GM12878 (cell line): ENCODE measurements around the gene CALML5. TPM values are rescaled to one million over a fixed set of nuclear protein-coding genes. Genes with fewer than 3 reads are reported as not detected.

ENCODE experiments used
- ATAC-seq: fragments of 200-7000 bp; cut with Tn5 transposase; 3 replicates; pipeline ENCODE4 v1.9.1; 2020; ENCODE audit warnings: mild to moderate bottlenecking, moderate library complexity
- BruUV-seq: library from RNA; stranded (reverse); fragments of 400-500 nt; replicated peaks from 2 replicates; lab custom pipeline; 2021; lab: Mats Ljungman, UMichigan
- CTCF ChIA-PET: fragments of 300-600 bp; sonication (Branson Sonifier 250); formaldehyde crosslinking; extraction: SDS; loops from one replicate; lab custom pipeline; 2021; ENCODE audit warnings: inconsistent platforms; lab: Yijun Ruan, JAX
- POLR2A ChIA-PET: fragments of 350-600 bp; formaldehyde crosslinking; extraction: SDS; loops from one replicate; lab custom pipeline; 2021; ENCODE audit warnings: inconsistent platforms; lab: Charles Lee
- RAD21 ChIA-PET: fragments of 300-600 bp; sonication (Branson Sonifier 250); formaldehyde crosslinking; loops from one replicate; lab custom pipeline; 2023; ENCODE audit warnings: antibody characterized with exemption; ENCODE audit not compliant: unreplicated experiment; lab: Charles Lee
- SMC1A ChIA-PET: fragments of 300-600 bp; sonication (Branson Sonifier 250); formaldehyde crosslinking; loops from one replicate; lab custom pipeline; 2023; ENCODE audit not compliant: unreplicated experiment, uncharacterized antibody; lab: Charles Lee
- DNase-seq: peaks from one replicate; pipeline ENCODE4 v3.0.0-alpha.2; 2011; ENCODE audit warnings: low read depth, low spot score
- FAIRE-seq: peaks from 3 replicates; lab custom pipeline; 2011; peaks lifted over from hg19 to GRCh38; lab: Jason Lieb, UNC
- H2AFZ ChIP-seq: 2 replicates; pipeline ENCODE4 v1.6.0; 2011; ENCODE audit warnings: low read depth, low read length, control low read depth; ENCODE audit not compliant: control insufficient read depth
- H3K27ac ChIP-seq: 2 replicates; pipeline ENCODE4 v1.5.1; 2011; ENCODE audit warnings: control low read depth; ENCODE audit not compliant: control insufficient read depth, insufficient read depth
- H3K27me3 ChIP-seq, 2 experiments: replicated peaks in 1 of 2; 2 replicates each; pipeline versions ENCODE4 v1.6.0 to v1.6.1; 2011; ENCODE audit warnings: low read length in 1 of 2; ENCODE audit not compliant: control insufficient read depth in 2 of 2, insufficient read depth in 2 of 2
- H3K36me3 ChIP-seq, 2 experiments: 2 replicates each; pipeline ENCODE4 v1.5.1; 2011; ENCODE audit warnings: low read length in 1 of 2; ENCODE audit not compliant: control insufficient read depth in 2 of 2, insufficient read depth in 2 of 2
- H3K4me1 ChIP-seq: 2 replicates; pipeline ENCODE4 v1.6.1; 2011; ENCODE audit warnings: mild to moderate bottlenecking, low read length, moderate library complexity, mixed read lengths; ENCODE audit not compliant: control insufficient read depth, insufficient read depth
- H3K4me2 ChIP-seq: 2 replicates; pipeline ENCODE4 v1.6.0; 2011; ENCODE audit warnings: control low read depth; ENCODE audit not compliant: control insufficient read depth, insufficient read depth
- H3K4me3 ChIP-seq: fragments of 200-600 bp; sonication (generic); 2 replicates; pipeline ENCODE4 v1.5.1; 2016
- H3K79me2 ChIP-seq: 2 replicates; pipeline ENCODE4 v1.6.0; 2011; ENCODE audit warnings: low read length; ENCODE audit not compliant: control insufficient read depth, insufficient read depth
- H3K9ac ChIP-seq: 2 replicates; pipeline ENCODE4 v1.8.0; 2011; ENCODE audit warnings: low read length, control low read depth, mixed read lengths; ENCODE audit not compliant: control insufficient read depth, insufficient read depth
- H3K9me3 ChIP-seq: replicated peaks from 3 replicates; pipeline ENCODE4 v1.5.1; 2011; ENCODE audit warnings: mild to moderate bottlenecking, low read length; ENCODE audit not compliant: control insufficient read depth, insufficient read depth
- H4K20me1 ChIP-seq: 2 replicates; pipeline ENCODE4 v1.6.0; 2011; ENCODE audit not compliant: control insufficient read depth, insufficient read depth
- CBFB ChIP-seq: IDR thresholded peaks from 2 replicates; pipeline ENCODE4 v1.6.1; 2016; ENCODE audit warnings: antibody characterized with exemption, low read depth
- EZH2 ChIP-seq: IDR thresholded peaks from 2 replicates; pipeline ENCODE4 v1.6.1; 2012; ENCODE audit warnings: low read depth, mild to moderate bottlenecking, control low read depth, inconsistent platforms, low read length, borderline replicate concordance; ENCODE audit not compliant: control insufficient read depth
- MTA3 ChIP-seq: IDR thresholded peaks from 2 replicates; pipeline ENCODE4 v1.6.1; 2012; ENCODE audit warnings: low read length, inconsistent platforms, borderline replicate concordance
- POLR2A ChIP-seq: IDR thresholded peaks from 2 replicates; pipeline ENCODE4 v1.6.1; 2011; ENCODE audit warnings: low read depth, mild to moderate bottlenecking, low read length
- RBBP5 ChIP-seq: fragments of 200-600 bp; sonication (generic); conservative IDR thresholded peaks from 2 replicates; pipeline ENCODE4 v1.6.1; 2016
- ZZZ3 ChIP-seq: IDR thresholded peaks from 2 replicates; pipeline ENCODE4 v1.6.1; 2011; ENCODE audit warnings: low read depth; ENCODE audit not compliant: control insufficient read depth, insufficient read length
- WGBS: methylation state at CpG from one replicate; pipeline ENCODE4 v1.1.6; 2016; ENCODE audit warnings: low lambda C conversion rate; ENCODE audit not compliant: insufficient replicate concordance, insufficient coverage; ENCODE audit errors: missing lambda C conversion rate; 5-methylcytosine and 5-hydroxymethylcytosine counted together
- in situ Hi-C: fragments of 300-500 bp; cut with MboI; formaldehyde crosslinking; loops from 9 replicates; pipeline ENCODE4 v1.14.3; 2018; ENCODE audit warnings: mixed read lengths
- intact Hi-C: fragments of 100-400 bp; cut with micrococcal nuclease; formaldehyde crosslinking; loops from one replicate; pipeline ENCODE4 v1.14.2; 2022; ENCODE audit not compliant: unreplicated experiment
- polyA plus RNA-seq, 11 experiments: library from polyadenylated mRNA; depleted of rRNA in 4 of 11; unstranded in 6 of 11; stranded (reverse) in 5 of 11; fragments of >200 nt; fragmentation: Nextera tagmentation in 4 of 11; fragmentation: Illumina TruSeq in 1 of 11; extraction: Ambion mirVana in 4 of 11; extraction: Trizol in 1 of 11; gene quantifications; 1 replicate in 1 of 11; 2 replicates in 10 of 11; pipeline versions ENCODE4 v1.2.1 to v1.2.3, GENCODE V29; 2011 to 2016; ENCODE audit warnings: inconsistent platforms in 2 of 11, missing spikeins in 2 of 11, low read depth in 1 of 11
- total RNA-seq, 4 experiments: library from RNA; depleted of rRNA in 3 of 4; stranded (reverse); fragments of >200 nt in 3 of 4; fragmentation: Illumina TruSeq in 1 of 4; extraction: Trizol in 1 of 4; gene quantifications; 2 replicates each; pipeline versions ENCODE4 v1.2.1 to v1.2.3, GENCODE V29; 2013 to 2021
- TF ChIP-seq, protein P1 (sequence below): IDR thresholded peaks from 2 replicates; pipeline ENCODE4 v1.6.1; 2011; ENCODE audit warnings: borderline replicate concordance, low read depth, mild to moderate bottlenecking, moderate library complexity, mixed read lengths, low read length; ENCODE audit not compliant: insufficient read depth; ENCODE audit errors: extremely low read length
- TF ChIP-seq, protein P2 (sequence below): IDR thresholded peaks from 2 replicates; pipeline ENCODE4 v1.6.1; 2012; ENCODE audit warnings: improper control_type of control experiment, low read depth, low read length; ENCODE audit not compliant: insufficient replicate concordance

The CALML5 gene
- total and polyA plus RNA-seq, 10 of the 15 experiments (the other 5 are each of a cell fraction or from before 2014, with no cell fraction given), result not detected

DNA sequence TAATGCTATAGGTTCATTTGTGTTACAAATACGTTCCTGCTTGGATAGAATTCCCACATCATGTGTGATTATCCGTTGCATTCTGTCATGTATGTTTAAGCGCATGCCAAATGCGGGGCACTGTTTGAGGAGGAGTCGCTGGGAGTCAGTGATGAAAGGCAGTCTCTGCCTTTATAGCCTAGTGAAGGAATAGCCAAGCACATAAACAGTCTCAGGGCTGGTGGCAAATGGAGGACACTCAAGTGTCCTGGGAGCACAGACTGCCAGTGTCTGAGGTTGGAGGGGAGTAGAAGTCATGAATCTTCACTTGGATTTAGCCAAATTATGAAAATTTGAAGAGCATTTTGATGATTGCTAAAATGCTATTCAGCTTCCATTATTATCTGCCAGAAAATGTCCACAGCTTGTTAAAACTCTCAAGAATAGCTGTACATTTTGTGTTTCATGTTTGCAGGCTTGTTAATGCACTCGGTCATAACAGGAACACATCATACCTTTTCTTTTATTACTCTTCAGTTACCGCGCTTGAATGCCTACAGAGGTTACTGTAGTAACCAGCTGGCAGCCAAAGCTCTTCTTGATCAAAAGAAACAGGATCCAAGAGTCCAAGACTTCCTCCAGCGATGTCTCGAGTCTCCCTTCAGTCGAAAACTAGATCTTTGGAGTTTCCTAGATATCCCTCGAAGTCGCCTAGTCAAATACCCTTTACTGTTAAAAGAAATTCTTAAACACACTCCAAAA lies 45.5 kb downstream of the CALML5 start (continued):
- TF ChIP-seq, protein P1, sequence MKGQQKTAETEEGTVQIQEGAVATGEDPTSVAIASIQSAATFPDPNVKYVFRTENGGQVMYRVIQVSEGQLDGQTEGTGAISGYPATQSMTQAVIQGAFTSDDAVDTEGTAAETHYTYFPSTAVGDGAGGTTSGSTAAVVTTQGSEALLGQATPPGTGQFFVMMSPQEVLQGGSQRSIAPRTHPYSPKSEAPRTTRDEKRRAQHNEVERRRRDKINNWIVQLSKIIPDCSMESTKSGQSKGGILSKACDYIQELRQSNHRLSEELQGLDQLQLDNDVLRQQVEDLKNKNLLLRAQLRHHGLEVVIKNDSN, result no peak
- no peak for TF ChIP-seq ZZZ3

DNA sequence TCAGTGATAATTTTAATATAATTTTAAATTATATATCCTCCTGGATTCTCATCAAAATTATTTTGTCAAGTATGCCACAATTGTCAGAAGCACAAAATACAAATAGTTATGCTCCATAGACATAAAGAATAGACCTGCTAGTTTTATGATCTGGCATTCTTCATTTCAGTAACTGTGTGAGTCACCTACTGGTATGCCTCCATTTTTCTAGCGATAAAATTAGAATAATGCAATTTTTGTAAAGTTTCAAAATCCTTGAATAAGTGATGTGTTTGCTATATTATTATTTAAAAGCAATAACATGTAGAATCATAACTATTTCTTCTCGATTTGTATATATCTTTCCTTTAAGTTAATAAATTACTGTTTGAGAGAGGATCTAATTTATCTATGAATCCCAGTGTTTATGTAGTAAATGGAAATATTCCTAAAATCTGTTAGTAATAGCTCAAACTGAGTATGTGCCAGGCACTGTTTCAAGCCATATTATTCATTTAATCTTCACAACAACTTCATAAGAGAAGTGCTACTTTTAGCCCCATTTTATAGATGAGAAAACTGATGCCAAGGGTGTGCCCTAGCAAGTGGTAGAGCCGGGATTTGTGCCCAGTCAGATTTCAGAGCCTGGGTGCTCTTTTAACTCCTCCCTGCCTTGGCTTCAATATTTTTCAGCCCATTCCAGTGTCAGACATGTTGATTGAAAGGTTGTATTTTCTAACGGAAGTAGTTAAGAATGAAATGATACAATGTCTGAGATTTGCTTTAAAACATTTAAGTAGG lies 48.6 kb downstream of the CALML5 start:
- POLR2A ChIA-PET, result no interaction called here
- FAIRE-seq, result no peak
- Histone ChIP-seq H3K9me3 (no peaks in the 10 kb centered on the region), H3K4me3 (no peak overlapping the region), H3K27me3 (no peaks in the 10 kb centered on the region)
- no peak for TF ChIP-seq EZH2
- TF ChIP-seq MTA3, result no peak
- TF ChIP-seq, protein P2, sequence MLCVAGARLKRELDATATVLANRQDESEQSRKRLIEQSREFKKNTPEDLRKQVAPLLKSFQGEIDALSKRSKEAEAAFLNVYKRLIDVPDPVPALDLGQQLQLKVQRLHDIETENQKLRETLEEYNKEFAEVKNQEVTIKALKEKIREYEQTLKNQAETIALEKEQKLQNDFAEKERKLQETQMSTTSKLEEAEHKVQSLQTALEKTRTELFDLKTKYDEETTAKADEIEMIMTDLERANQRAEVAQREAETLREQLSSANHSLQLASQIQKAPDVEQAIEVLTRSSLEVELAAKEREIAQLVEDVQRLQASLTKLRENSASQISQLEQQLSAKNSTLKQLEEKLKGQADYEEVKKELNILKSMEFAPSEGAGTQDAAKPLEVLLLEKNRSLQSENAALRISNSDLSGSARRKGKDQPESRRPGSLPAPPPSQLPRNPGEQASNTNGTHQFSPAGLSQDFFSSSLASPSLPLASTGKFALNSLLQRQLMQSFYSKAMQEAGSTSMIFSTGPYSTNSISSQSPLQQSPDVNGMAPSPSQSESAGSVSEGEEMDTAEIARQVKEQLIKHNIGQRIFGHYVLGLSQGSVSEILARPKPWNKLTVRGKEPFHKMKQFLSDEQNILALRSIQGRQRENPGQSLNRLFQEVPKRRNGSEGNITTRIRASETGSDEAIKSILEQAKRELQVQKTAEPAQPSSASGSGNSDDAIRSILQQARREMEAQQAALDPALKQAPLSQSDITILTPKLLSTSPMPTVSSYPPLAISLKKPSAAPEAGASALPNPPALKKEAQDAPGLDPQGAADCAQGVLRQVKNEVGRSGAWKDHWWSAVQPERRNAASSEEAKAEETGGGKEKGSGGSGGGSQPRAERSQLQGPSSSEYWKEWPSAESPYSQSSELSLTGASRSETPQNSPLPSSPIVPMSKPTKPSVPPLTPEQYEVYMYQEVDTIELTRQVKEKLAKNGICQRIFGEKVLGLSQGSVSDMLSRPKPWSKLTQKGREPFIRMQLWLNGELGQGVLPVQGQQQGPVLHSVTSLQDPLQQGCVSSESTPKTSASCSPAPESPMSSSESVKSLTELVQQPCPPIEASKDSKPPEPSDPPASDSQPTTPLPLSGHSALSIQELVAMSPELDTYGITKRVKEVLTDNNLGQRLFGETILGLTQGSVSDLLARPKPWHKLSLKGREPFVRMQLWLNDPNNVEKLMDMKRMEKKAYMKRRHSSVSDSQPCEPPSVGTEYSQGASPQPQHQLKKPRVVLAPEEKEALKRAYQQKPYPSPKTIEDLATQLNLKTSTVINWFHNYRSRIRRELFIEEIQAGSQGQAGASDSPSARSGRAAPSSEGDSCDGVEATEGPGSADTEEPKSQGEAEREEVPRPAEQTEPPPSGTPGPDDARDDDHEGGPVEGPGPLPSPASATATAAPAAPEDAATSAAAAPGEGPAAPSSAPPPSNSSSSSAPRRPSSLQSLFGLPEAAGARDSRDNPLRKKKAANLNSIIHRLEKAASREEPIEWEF, result no peak
- TF ChIP-seq RBBP5, result no peak
- no peak for TF ChIP-seq POLR2A
- TF ChIP-seq CBFB, result no peak
- TF ChIP-seq, all 136 proteins: peak for 0
- intact Hi-C loops, result no loop called here
- ATAC-seq (no peak), DNase-seq (no peak)
- RAD21 ChIA-PET, result no interaction called here
- SMC1A ChIA-PET, result interaction anchor here (0.5 kb wide), 1 partner anchor 219 kb away, joined by 3 read pairs; no protein-coding TSS in a partner anchor
- peaks cover 5 to 14% of the 10 kb centered on the region in 2 experiments for H3K36me3 ChIP-seq
- in situ Hi-C loops, result no loop called here
- no peak overlapping the region for H2AFZ ChIP-seq
- CTCF ChIA-PET, result no interaction called here
- BruUV-seq, result no TSS peak
- H3K27ac ChIP-seq, result no peak overlapping the region
- peaks cover 21% of the 10 kb centered on the region for H3K4me1 ChIP-seq
- 100% methylated on average over 4 of the region's 4 CpGs for WGBS
- no peaks in the 10 kb centered on the region; the same call in 1 of the 2 replicates for H3K79me2 ChIP-seq
- H3K4me2 ChIP-seq, result no peak overlapping the region
- H4K20me1 ChIP-seq, result no peaks in the 10 kb centered on the region
- H3K9ac ChIP-seq, result no peak overlapping the region
